GM23338 (cell line): ENCODE measurements around the gene CST3. TPM values are rescaled to one million over a fixed set of nuclear protein-coding genes. Genes with fewer than 3 reads are reported as not detected.

ENCODE experiments used
- ATAC-seq: fragments of 200-7000 bp; cut with Tn5 transposase; 3 replicates; pipeline ENCODE4 v1.9.1; 2020
- DNase-seq: peaks from one replicate; pipeline ENCODE4 v3.0.0-alpha.2; 2015; ENCODE audit warnings: low spot score
- H2AFZ ChIP-seq: fragments of 200-600 bp; sonication (generic); 2 replicates; pipeline ENCODE4 v1.8.0; 2016; ENCODE audit warnings: antibody characterized with exemption, mild to moderate bottlenecking, moderate library complexity
- H3F3A ChIP-seq: fragments of 200-600 bp; sonication (generic); replicated peaks from 2 replicates; pipeline ENCODE4 v1.8.0; 2017; ENCODE audit warnings: antibody characterized with exemption, mixed run types, low read depth
- H3K27ac ChIP-seq: fragments of 200-600 bp; sonication (generic); 2 replicates; pipeline ENCODE4 v1.6.1; 2016; ENCODE audit warnings: low read depth
- H3K27me3 ChIP-seq: fragments of 200-600 bp; sonication (generic); 2 replicates; pipeline ENCODE4 v1.8.0; 2016; ENCODE audit warnings: mild to moderate bottlenecking, mixed run types, moderate library complexity; ENCODE audit not compliant: insufficient read depth
- H3K36me3 ChIP-seq: fragments of 200-600 bp; sonication (generic); 2 replicates; pipeline ENCODE4 v1.8.0; 2016; ENCODE audit warnings: mild to moderate bottlenecking; ENCODE audit not compliant: insufficient read depth
- H3K4me1 ChIP-seq: fragments of 200-600 bp; sonication (generic); 2 replicates; pipeline ENCODE4 v1.8.0; 2016; ENCODE audit warnings: mild to moderate bottlenecking, moderate library complexity; ENCODE audit not compliant: insufficient read depth
- H3K4me2 ChIP-seq: fragments of 200-600 bp; sonication (generic); 2 replicates; pipeline ENCODE4 v1.7.1; 2017; ENCODE audit warnings: mixed run types
- H3K4me3 ChIP-seq: fragments of 200-600 bp; sonication (generic); 2 replicates; pipeline ENCODE4 v1.6.1; 2016; ENCODE audit warnings: mixed run types
- H3K79me2 ChIP-seq: fragments of 200-600 bp; sonication (generic); replicated peaks from 2 replicates; pipeline ENCODE4 v1.8.0; 2017; ENCODE audit warnings: mild to moderate bottlenecking; ENCODE audit not compliant: insufficient read depth
- H3K9me2 ChIP-seq: fragments of 200-600 bp; sonication (generic); 2 replicates; pipeline ENCODE4 v1.8.0; 2017; ENCODE audit not compliant: insufficient read depth
- H4K20me1 ChIP-seq: fragments of 200-600 bp; sonication (generic); replicated peaks from 2 replicates; pipeline ENCODE4 v1.8.0; 2017; ENCODE audit warnings: mild to moderate bottlenecking; ENCODE audit not compliant: insufficient read depth
- H3K27ac Mint-ChIP-seq: 2 replicates; pipeline ENCODE4 v1.8.0; 2020; ENCODE audit warnings: inconsistent platforms, mild to moderate bottlenecking, moderate library complexity, mixed read lengths
- H3K27me3 Mint-ChIP-seq: 3 replicates; pipeline ENCODE4 v1.8.0; 2022; ENCODE audit warnings: low read depth, mild to moderate bottlenecking, moderate library complexity, mixed read lengths, inconsistent platforms; ENCODE audit not compliant: insufficient read depth, poor library complexity
- H3K36me3 Mint-ChIP-seq: 3 replicates; pipeline ENCODE4 v1.8.0; 2021; ENCODE audit warnings: low read depth, mild to moderate bottlenecking, inconsistent platforms, moderate library complexity, mixed read lengths
- H3K4me1 Mint-ChIP-seq: 3 replicates; pipeline ENCODE4 v1.8.0; 2020; ENCODE audit warnings: mild to moderate bottlenecking, inconsistent platforms, mixed read lengths
- H3K4me3 Mint-ChIP-seq: 3 replicates; pipeline ENCODE4 v1.8.0; 2021; ENCODE audit warnings: moderate library complexity, mild to moderate bottlenecking, inconsistent platforms, mixed read lengths
- H3K9me3 Mint-ChIP-seq: 3 replicates; pipeline ENCODE4 v1.8.0; 2020; ENCODE audit warnings: moderate library complexity, mild to moderate bottlenecking, inconsistent platforms, mixed read lengths
- STAT1 ChIP-seq: IDR thresholded peaks from one replicate; pipeline ENCODE4 v1.6.1; 2016; ENCODE audit warnings: antibody characterized with exemption; ENCODE audit not compliant: unreplicated experiment
- ZNF114 ChIP-seq: fragments of 250-450 bp; sonication (Bioruptor Pico); IDR thresholded peaks from 2 replicates; pipeline ENCODE4 v1.5.0; 2020; ENCODE audit warnings: mild to moderate bottlenecking, moderate library complexity
- polyA plus RNA-seq: library from polyadenylated mRNA; unstranded; fragments of >200 nt; fragmentation: Nextera tagmentation; extraction: Ambion mirVana; gene quantifications from 2 replicates; pipeline ENCODE4 v1.2.1, GENCODE V29; 2016
- total RNA-seq: library from RNA; depleted of rRNA; stranded (reverse); fragments of >200 nt; shearing (Covaris generic); gene quantifications from 2 replicates; pipeline ENCODE4 v1.2.3, GENCODE V29; 2014
- TF ChIP-seq, protein P1 (sequence below): fragments of 250-450 bp; sonication (Bioruptor Pico); IDR thresholded peaks from 2 replicates; pipeline ENCODE4 v1.5.0; 2020; ENCODE audit warnings: mild to moderate bottlenecking, moderate library complexity
- TF ChIP-seq, protein P2 (sequence below), 2 experiments: fragments of 200-600 bp in 1 of 2; sonication (generic) in 1 of 2; conservative IDR thresholded peaks; 2 replicates each; pipeline versions ENCODE4 v1.5.1 to v1.6.1; 2016 to 2017; ENCODE audit warnings: antibody characterized with exemption in 2 of 2, low read depth in 2 of 2, mild to moderate bottlenecking in 2 of 2, moderate library complexity in 1 of 2

The CST3 gene
- total and polyA plus RNA-seq, 2 experiments from 2014 or later: 51.8 to 71.5 TPM

DNA sequence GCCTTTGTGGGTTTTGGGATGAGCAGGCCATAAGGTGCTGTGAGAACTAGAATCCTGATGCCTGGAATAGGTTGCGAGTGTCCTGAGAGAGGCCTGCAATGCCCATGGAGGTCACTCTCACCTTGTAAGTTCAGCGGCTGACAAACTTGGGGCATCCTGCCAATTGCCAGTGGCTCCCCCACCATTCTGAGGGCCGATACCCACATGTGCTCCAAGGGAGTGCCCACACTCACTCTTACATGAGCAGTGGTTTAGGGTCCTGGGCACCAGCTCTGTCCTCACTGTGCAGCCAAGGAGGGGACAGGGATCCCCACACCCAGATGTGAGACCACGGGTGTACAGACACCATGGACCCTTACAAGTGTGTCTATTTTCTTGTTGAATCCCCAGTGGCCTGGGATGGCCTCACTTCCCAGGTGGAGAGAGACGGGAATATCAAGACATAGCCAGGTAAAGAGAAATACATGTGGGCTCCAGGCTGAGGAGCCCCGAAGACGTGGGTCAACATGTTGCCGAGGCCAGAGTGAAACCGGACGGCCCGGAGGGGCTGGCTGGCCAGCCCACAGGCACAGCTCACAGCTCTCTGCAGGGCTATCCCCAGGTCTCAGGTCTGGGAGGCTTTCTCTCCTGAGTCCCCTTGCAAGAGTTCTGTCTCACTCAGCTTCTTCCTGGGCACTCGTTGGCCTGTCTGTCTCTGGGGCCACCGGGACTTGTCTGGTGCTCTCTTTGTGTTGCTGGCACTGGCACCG lies 30.1 kb downstream of the CST3 start (continued):
- TF ChIP-seq, protein P1, sequence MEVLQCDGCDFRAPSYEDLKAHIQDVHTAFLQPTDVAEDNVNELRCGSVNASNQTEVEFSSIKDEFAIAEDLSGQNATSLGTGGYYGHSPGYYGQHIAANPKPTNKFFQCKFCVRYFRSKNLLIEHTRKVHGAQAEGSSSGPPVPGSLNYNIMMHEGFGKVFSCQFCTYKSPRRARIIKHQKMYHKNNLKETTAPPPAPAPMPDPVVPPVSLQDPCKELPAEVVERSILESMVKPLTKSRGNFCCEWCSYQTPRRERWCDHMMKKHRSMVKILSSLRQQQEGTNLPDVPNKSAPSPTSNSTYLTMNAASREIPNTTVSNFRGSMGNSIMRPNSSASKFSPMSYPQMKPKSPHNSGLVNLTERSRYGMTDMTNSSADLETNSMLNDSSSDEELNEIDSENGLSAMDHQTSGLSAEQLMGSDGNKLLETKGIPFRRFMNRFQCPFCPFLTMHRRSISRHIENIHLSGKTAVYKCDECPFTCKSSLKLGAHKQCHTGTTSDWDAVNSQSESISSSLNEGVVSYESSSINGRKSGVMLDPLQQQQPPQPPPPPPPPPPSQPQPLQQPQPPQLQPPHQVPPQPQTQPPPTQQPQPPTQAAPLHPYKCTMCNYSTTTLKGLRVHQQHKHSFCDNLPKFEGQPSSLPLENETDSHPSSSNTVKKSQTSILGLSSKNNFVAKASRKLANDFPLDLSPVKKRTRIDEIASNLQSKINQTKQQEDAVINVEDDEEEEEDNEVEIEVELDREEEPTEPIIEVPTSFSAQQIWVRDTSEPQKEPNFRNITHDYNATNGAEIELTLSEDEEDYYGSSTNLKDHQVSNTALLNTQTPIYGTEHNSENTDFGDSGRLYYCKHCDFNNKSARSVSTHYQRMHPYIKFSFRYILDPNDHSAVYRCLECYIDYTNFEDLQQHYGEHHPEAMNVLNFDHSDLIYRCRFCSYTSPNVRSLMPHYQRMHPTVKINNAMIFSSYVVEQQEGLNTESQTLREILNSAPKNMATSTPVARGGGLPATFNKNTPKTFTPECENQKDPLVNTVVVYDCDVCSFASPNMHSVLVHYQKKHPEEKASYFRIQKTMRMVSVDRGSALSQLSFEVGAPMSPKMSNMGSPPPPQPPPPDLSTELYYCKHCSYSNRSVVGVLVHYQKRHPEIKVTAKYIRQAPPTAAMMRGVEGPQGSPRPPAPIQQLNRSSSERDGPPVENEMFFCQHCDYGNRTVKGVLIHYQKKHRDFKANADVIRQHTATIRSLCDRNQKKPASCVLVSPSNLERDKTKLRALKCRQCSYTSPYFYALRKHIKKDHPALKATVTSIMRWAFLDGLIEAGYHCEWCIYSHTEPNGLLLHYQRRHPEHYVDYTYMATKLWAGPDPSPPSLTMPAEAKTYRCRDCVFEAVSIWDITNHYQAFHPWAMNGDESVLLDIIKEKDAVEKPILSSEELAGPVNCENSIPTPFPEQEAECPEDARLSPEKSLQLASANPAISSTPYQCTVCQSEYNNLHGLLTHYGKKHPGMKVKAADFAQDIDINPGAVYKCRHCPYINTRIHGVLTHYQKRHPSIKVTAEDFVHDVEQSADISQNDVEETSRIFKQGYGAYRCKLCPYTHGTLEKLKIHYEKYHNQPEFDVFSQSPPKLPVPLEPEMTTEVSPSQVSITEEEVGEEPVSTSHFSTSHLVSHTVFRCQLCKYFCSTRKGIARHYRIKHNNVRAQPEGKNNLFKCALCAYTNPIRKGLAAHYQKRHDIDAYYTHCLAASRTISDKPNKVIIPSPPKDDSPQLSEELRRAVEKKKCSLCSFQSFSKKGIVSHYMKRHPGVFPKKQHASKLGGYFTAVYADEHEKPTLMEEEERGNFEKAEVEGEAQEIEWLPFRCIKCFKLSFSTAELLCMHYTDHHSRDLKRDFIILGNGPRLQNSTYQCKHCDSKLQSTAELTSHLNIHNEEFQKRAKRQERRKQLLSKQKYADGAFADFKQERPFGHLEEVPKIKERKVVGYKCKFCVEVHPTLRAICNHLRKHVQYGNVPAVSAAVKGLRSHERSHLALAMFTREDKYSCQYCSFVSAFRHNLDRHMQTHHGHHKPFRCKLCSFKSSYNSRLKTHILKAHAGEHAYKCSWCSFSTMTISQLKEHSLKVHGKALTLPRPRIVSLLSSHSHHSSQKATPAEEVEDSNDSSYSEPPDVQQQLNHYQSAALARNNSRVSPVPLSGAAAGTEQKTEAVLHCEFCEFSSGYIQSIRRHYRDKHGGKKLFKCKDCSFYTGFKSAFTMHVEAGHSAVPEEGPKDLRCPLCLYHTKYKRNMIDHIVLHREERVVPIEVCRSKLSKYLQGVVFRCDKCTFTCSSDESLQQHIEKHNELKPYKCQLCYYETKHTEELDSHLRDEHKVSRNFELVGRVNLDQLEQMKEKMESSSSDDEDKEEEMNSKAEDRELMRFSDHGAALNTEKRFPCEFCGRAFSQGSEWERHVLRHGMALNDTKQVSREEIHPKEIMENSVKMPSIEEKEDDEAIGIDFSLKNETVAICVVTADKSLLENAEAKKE (CRISPR knock-in tag): no peak

DNA sequence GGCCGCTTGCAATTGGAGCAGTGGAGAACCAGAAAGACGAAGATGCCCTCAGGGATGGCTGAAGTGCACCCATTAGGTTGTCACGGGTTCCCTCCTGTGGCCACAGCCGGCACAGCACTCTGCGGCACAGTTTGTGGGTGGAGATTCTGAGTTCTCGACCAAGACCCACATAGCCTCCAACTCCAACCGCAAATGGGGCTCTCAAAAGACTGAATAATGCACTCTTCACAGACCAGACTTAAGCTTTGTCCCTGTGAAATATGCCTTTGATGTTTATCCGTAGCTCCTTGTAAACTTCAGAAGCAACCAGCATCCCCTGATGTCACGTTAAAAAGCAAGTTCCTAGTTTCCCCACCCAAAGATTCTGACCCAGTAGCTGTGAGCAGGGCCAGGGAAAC lies 31.1 kb downstream of the CST3 start:
- H3K27ac Mint-ChIP-seq: no peak overlapping the region
- Histone ChIP-seq H2AFZ (peak overlapping the region; percentile 89), H3K4me2 (no peak overlapping the region)

More for the DNA sequence above, 31.1 kb downstream of the CST3 start:
- DNase-seq: peak; percentile 94
- Histone ChIP-seq H3K9me2 (no peaks in the 10 kb centered on the region; the same call in 1 of the 2 replicates), H3K4me1 (peaks cover 6% of the 10 kb centered on the region; the same call in 1 of the 2 replicates), H4K20me1 (no peaks in the 10 kb centered on the region), H3F3A (no peaks in the 10 kb centered on the region), H3K36me3 (no peaks in the 10 kb centered on the region), H3K27ac (no peak overlapping the region), H3K79me2 (no peaks in the 10 kb centered on the region), H3K4me3 (no peak overlapping the region), H3K27me3 (no peaks in the 10 kb centered on the region)
- Mint-ChIP-seq H3K4me1 (peaks cover 14% of the 10 kb centered on the region), H3K9me3 (no peaks in the 10 kb centered on the region; the same call in 2 of the 3 replicates), H3K4me3 (no peak overlapping the region), H3K36me3 (no peaks in the 10 kb centered on the region), H3K27me3 (peaks cover 4% of the 10 kb centered on the region)
- TF ChIP-seq STAT1 (no peak), ZNF114 (no peak)
- TF ChIP-seq, protein P2, sequence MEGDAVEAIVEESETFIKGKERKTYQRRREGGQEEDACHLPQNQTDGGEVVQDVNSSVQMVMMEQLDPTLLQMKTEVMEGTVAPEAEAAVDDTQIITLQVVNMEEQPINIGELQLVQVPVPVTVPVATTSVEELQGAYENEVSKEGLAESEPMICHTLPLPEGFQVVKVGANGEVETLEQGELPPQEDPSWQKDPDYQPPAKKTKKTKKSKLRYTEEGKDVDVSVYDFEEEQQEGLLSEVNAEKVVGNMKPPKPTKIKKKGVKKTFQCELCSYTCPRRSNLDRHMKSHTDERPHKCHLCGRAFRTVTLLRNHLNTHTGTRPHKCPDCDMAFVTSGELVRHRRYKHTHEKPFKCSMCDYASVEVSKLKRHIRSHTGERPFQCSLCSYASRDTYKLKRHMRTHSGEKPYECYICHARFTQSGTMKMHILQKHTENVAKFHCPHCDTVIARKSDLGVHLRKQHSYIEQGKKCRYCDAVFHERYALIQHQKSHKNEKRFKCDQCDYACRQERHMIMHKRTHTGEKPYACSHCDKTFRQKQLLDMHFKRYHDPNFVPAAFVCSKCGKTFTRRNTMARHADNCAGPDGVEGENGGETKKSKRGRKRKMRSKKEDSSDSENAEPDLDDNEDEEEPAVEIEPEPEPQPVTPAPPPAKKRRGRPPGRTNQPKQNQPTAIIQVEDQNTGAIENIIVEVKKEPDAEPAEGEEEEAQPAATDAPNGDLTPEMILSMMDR (conservative IDR thresholded peaks at IDR 0.05; ENCODE audit: low read depth in 2 of 2): peak; percentile 90 to 93
- TF ChIP-seq, protein P1 (CRISPR knock-in tag): peak; percentile 60; the same call in 1 of the 2 replicates
- peak; percentile 89 for ATAC-seq
